Measurements from ENCODE around the gene PRF1. TPM values are rescaled to one million over a fixed set of nuclear protein-coding genes. Genes with fewer than 3 reads are reported as not detected.

The PRF1 gene
- total RNA-seq, 1 donor from 2014 or later, result not detected

- H3K9me3 Mint-ChIP-seq (ENCODE audit: low read depth), result peaks cover 15% of the 10 kb centered on the region
- no peak for DNase-seq (ENCODE audit: low spot score)
- H3K4me3 Mint-ChIP-seq (ENCODE audit: unreplicated experiment), result no peak overlapping the region
- H3K27me3 Mint-ChIP-seq (ENCODE audit: low read depth), result no peaks in the 10 kb centered on the region
- no peak for TF ChIP-seq CTCF (IDR thresholded peaks at IDR 0.05)
- peaks cover 9% of the 10 kb centered on the region for H3K36me3 Mint-ChIP-seq (ENCODE audit: low read depth)
- H3K4me1 Mint-ChIP-seq (ENCODE audit: low read depth), result peaks cover 45% of the 10 kb centered on the region
- H3K27ac Mint-ChIP-seq (ENCODE audit: unreplicated experiment), result no peak overlapping the region
These were observed 17.4 kb upstream of the PRF1 start for GRCh38 chr10:70620020-70620289.

GRCh38 chr10:70619271-70620019 lies 16.9 kb upstream of the PRF1 start:
- peaks cover 45% of the 10 kb centered on the region for H3K4me1 Mint-ChIP-seq (ENCODE audit: low read depth)
- peaks cover 19% of the 10 kb centered on the region for H3K9me3 Mint-ChIP-seq (ENCODE audit: low read depth)
- H3K36me3 Mint-ChIP-seq (ENCODE audit: low read depth), result peaks cover 9% of the 10 kb centered on the region
- no peaks in the 10 kb centered on the region for H3K27me3 Mint-ChIP-seq (ENCODE audit: low read depth)
- H3K27ac Mint-ChIP-seq (ENCODE audit: unreplicated experiment), result no peak overlapping the region
- no peak overlapping the region for H3K4me3 Mint-ChIP-seq (ENCODE audit: unreplicated experiment)
- no peak for DNase-seq (ENCODE audit: low spot score)
- TF ChIP-seq CTCF (IDR thresholded peaks at IDR 0.05), result peak; percentile 63

- Mint-ChIP-seq H3K4me3 (ENCODE audit: unreplicated experiment) (no peak overlapping the region), H3K9me3 (ENCODE audit: low read depth) (peaks cover 19% of the 10 kb centered on the region), H3K27ac (ENCODE audit: unreplicated experiment) (peak overlapping the region; percentile 94), H3K4me1 (ENCODE audit: low read depth) (peaks cover 40% of the 10 kb centered on the region), H3K36me3 (ENCODE audit: low read depth) (peaks cover 9% of the 10 kb centered on the region), H3K27me3 (ENCODE audit: low read depth) (no peaks in the 10 kb centered on the region)
- no peak for DNase-seq (ENCODE audit: low spot score)
- TF ChIP-seq CTCF (IDR thresholded peaks at IDR 0.05), result no peak
These were observed 16.1 kb upstream of the PRF1 start for GRCh38 chr10:70618663-70619062.

- Mint-ChIP-seq H3K36me3 (ENCODE audit: low read depth) (peaks cover 9% of the 10 kb centered on the region), H3K4me3 (ENCODE audit: unreplicated experiment) (no peak overlapping the region), H3K4me1 (ENCODE audit: low read depth) (peaks cover 37% of the 10 kb centered on the region), H3K27me3 (ENCODE audit: low read depth) (no peaks in the 10 kb centered on the region), H3K9me3 (ENCODE audit: low read depth) (peaks cover 19% of the 10 kb centered on the region), H3K27ac (ENCODE audit: unreplicated experiment) (peak overlapping the region; percentile 94)
- DNase-seq (ENCODE audit: low spot score), result no peak
- no peak for TF ChIP-seq CTCF (IDR thresholded peaks at IDR 0.05)
These were observed 15.4 kb upstream of the PRF1 start for GRCh38 chr10:70617798-70618568.

- TF ChIP-seq CTCF (IDR thresholded peaks at IDR 0.05), result no peak
- Mint-ChIP-seq H3K4me1 (ENCODE audit: low read depth) (peaks cover 37% of the 10 kb centered on the region), H3K4me3 (ENCODE audit: unreplicated experiment) (no peak overlapping the region), H3K9me3 (ENCODE audit: low read depth) (peaks cover 19% of the 10 kb centered on the region), H3K27ac (ENCODE audit: unreplicated experiment) (peak overlapping the region; percentile 93), H3K27me3 (ENCODE audit: low read depth) (no peaks in the 10 kb centered on the region), H3K36me3 (ENCODE audit: low read depth) (peaks cover 9% of the 10 kb centered on the region)
- DNase-seq (ENCODE audit: low spot score), result no peak
These were observed 14.2 kb upstream of the PRF1 start for GRCh38 chr10:70616761-70617160.

Measured in chondrocyte (in vitro differentiated cells).